HepG2 (cell line): Measurements from ENCODE around the gene LRRC28. TPM values are rescaled to one million over a fixed set of nuclear protein-coding genes. Genes with fewer than 3 reads are reported as not detected.

Experiments used
- ATF3 ChIP-seq: sonication (generic); formaldehyde crosslinking; IDR thresholded peaks from 2 replicates; pipeline ENCODE4 v1.4.0; 2020; ENCODE audit warnings: missing genetic modification reagents
- ATF5 ChIP-seq: sonication (generic); formaldehyde crosslinking; IDR thresholded peaks from 2 replicates; pipeline ENCODE4 v1.4.0; 2020; ENCODE audit warnings: mild to moderate bottlenecking, low read depth, missing genetic modification reagents
- ATF7 ChIP-seq, 2 experiments: fragments of 450-650 bp in 1 of 2; sonication (generic) in 1 of 2; formaldehyde crosslinking in 1 of 2; IDR thresholded peaks; 2 replicates each; pipeline versions ENCODE4 v1.4.0 to v1.6.1; 2016 to 2020; ENCODE audit warnings: antibody characterized with exemption in 1 of 2, mild to moderate bottlenecking in 1 of 2, missing genetic modification reagents in 1 of 2
- CREB1 ChIP-seq, 2 experiments: fragments of 450-650 bp in 1 of 2; IDR thresholded peaks; 2 replicates each; pipeline ENCODE4 v1.6.1; 2016 to 2017; ENCODE audit warnings: control low read depth in 1 of 2, mild to moderate bottlenecking in 1 of 2, missing compliant biosample characterization in 1 of 2, missing genetic modification characterization in 1 of 2
- FUBP1 ChIP-seq: sonication (generic); formaldehyde crosslinking; IDR thresholded peaks from 2 replicates; pipeline ENCODE4 v1.5.1; 2020; ENCODE audit warnings: missing genetic modification reagents, mild to moderate bottlenecking, borderline replicate concordance
- LCORL ChIP-seq, 2 experiments: fragments of 450-650 bp in 1 of 2; sonication (generic) in 1 of 2; formaldehyde crosslinking in 1 of 2; IDR thresholded peaks; 2 replicates each; pipeline versions ENCODE4 v1.5.0 to v1.6.1; 2017 to 2020; ENCODE audit warnings: antibody characterized with exemption in 1 of 2, missing genetic modification reagents in 1 of 2
- MAX ChIP-seq: IDR thresholded peaks from 2 replicates; pipeline ENCODE4 v1.6.1; 2012; ENCODE audit warnings: inconsistent platforms
- NFE2 ChIP-seq: sonication (generic); formaldehyde crosslinking; IDR thresholded peaks from 2 replicates; pipeline ENCODE4 v1.4.0; 2020; ENCODE audit warnings: missing genetic modification reagents
- NR0B2 ChIP-seq: sonication (generic); formaldehyde crosslinking; IDR thresholded peaks from 2 replicates; pipeline ENCODE4 v1.4.0; 2020; ENCODE audit warnings: mild to moderate bottlenecking, missing genetic modification reagents
- RFXAP ChIP-seq: sonication (generic); formaldehyde crosslinking; IDR thresholded peaks from 2 replicates; pipeline ENCODE4 v1.4.0; 2020; ENCODE audit warnings: missing genetic modification reagents, borderline replicate concordance
- TIGD3 ChIP-seq: sonication (generic); formaldehyde crosslinking; IDR thresholded peaks from 2 replicates; pipeline ENCODE4 v1.5.1; 2020; ENCODE audit warnings: mild to moderate bottlenecking, missing genetic modification reagents, borderline replicate concordance
- TMF1 ChIP-seq: sonication (generic); formaldehyde crosslinking; IDR thresholded peaks from 2 replicates; pipeline ENCODE4 v1.8.1; 2022; ENCODE audit warnings: low read depth, missing genetic modification reagents
- ZBTB1 ChIP-seq: sonication (generic); formaldehyde crosslinking; IDR thresholded peaks from 2 replicates; pipeline ENCODE4 v1.4.0; 2020; ENCODE audit warnings: missing genetic modification reagents, borderline replicate concordance
- ZMAT5 ChIP-seq: sonication (generic); formaldehyde crosslinking; IDR thresholded peaks from 2 replicates; pipeline ENCODE4 v1.5.0; 2020; ENCODE audit warnings: mild to moderate bottlenecking, low read depth, missing genetic modification reagents, borderline replicate concordance
- ZMYM2 ChIP-seq: sonication (generic); formaldehyde crosslinking; IDR thresholded peaks from 2 replicates; pipeline ENCODE4 v1.8.0; 2022; ENCODE audit warnings: mild to moderate bottlenecking, missing genetic modification reagents
- ZNF296 ChIP-seq: sonication (generic); formaldehyde crosslinking; conservative IDR thresholded peaks from 2 replicates; pipeline ENCODE4 v1.5.0; 2020; ENCODE audit warnings: mild to moderate bottlenecking, missing genetic modification reagents
- ZNF350 ChIP-seq: sonication (generic); formaldehyde crosslinking; IDR thresholded peaks from 2 replicates; pipeline ENCODE4 v1.4.0; 2020; ENCODE audit warnings: mild to moderate bottlenecking, low read depth, missing genetic modification reagents, borderline replicate concordance
- ZNF382 ChIP-seq: sonication (generic); formaldehyde crosslinking; IDR thresholded peaks from 2 replicates; pipeline ENCODE4 v1.5.0; 2020; ENCODE audit warnings: missing genetic modification reagents, mild to moderate bottlenecking, borderline replicate concordance
- ZNF775 ChIP-seq: sonication (generic); formaldehyde crosslinking; IDR thresholded peaks from 2 replicates; pipeline ENCODE4 v1.4.0; 2020; ENCODE audit warnings: missing genetic modification reagents, mild to moderate bottlenecking, moderate library complexity, borderline replicate concordance
- ZNF781 ChIP-seq: sonication (generic); formaldehyde crosslinking; IDR thresholded peaks from 2 replicates; pipeline ENCODE4 v1.5.1; 2020; ENCODE audit warnings: borderline replicate concordance, mild to moderate bottlenecking, missing genetic modification reagents; ENCODE audit errors: not compliant biosample characterization
- ZSCAN5A ChIP-seq: sonication (generic); formaldehyde crosslinking; IDR thresholded peaks from 2 replicates; pipeline ENCODE4 v1.8.0; 2022; ENCODE audit warnings: mild to moderate bottlenecking, missing genetic modification reagents, borderline replicate concordance
- polyA plus RNA-seq, 8 experiments: library from polyadenylated mRNA; depleted of rRNA in 3 of 8; stranded (reverse) in 7 of 8; unstranded in 1 of 8; fragments of >200 nt; fragmentation: Illumina TruSeq in 4 of 8; extraction: Trizol in 4 of 8; gene quantifications; 2 replicates each; pipeline versions ENCODE4 v1.2.1 to v1.2.3, GENCODE V29; 2011 to 2016; ENCODE audit warnings: low read depth in 4 of 8, missing spikeins in 1 of 8, mixed read lengths in 1 of 8; ENCODE audit not compliant: insufficient read depth in 1 of 8
- total RNA-seq, 5 experiments: library from RNA; depleted of rRNA; stranded (reverse); fragments of >200 nt; fragmentation: Illumina TruSeq; extraction: Trizol; gene quantifications; 2 replicates each; pipeline ENCODE4 v1.2.3, GENCODE V29; 2016; ENCODE audit warnings: low read depth in 1 of 5

LRRC28 gene
- total and polyA plus RNA-seq, 2 of the 13 experiments (the other 11 are each of a cell fraction or from before 2014, with no cell fraction given) = 17.5 to 21.3 TPM

- TF ChIP-seq ZNF382 (no peak), ZMAT5 (no peak), RFXAP (no peak), LCORL (IDR thresholded peaks at IDR 0.05) (no peak), LCORL (CRISPR knock-in tag; IDR thresholded peaks at IDR 0.05) (no peak), ZNF775 (CRISPR knock-in tag) (no peak), ZNF781 (CRISPR knock-in tag) (no peak), ATF3 (CRISPR knock-in tag) (peak; percentile 43; the same call in 1 of the 2 replicates), CREB1 (IDR thresholded peaks at IDR 0.05) (no peak), CREB1 (CRISPR knock-in tag; IDR thresholded peaks at IDR 0.05) (no peak), ZMYM2 (CRISPR knock-in tag) (no peak), FUBP1 (CRISPR knock-in tag) (no peak), ZNF296 (CRISPR knock-in tag) (no peak), ZSCAN5A (CRISPR knock-in tag) (no peak), ATF5 (no peak), NR0B2 (CRISPR knock-in tag) (no peak), TMF1 (CRISPR knock-in tag) (no peak), MAX (no peak), NFE2 (CRISPR knock-in tag) (no peak), TIGD3 (CRISPR knock-in tag) (no peak), ZBTB1 (no peak), ATF7 (IDR thresholded peaks at IDR 0.05) (no peak), ATF7 (CRISPR knock-in tag; IDR thresholded peaks at IDR 0.05) (no peak), ZNF350 (CRISPR knock-in tag) (no peak)
Observed at GRCh38 chr15:99385005-99385669, 133.9 kb downstream of the LRRC28 start (continued).
